HCT116 (cell line): ENCODE results near the gene PIP4K2C. TPM values are rescaled to one million over a fixed set of nuclear protein-coding genes. Genes with fewer than 3 reads are reported as not detected.
"Not testable (repeated sequence)": the region's sequence is repeated elsewhere in the genome, so short reads cannot be mapped to it uniquely, and the experiment has no call there.

Experiments
- ATAC-seq: fragments of 200-7000 bp; cut with Tn5 transposase; 2 replicates; pipeline ENCODE4 v1.9.1; 2020; ENCODE audit warnings: mild to moderate bottlenecking, moderate library complexity
- BruUV-seq: library from RNA; stranded (reverse); fragments of 400-500 nt; replicated peaks from 2 replicates; lab custom pipeline; 2021; lab: Mats Ljungman, UMichigan
- CTCF ChIA-PET: fragments of 300-600 bp; sonication (Branson Sonifier 250); formaldehyde crosslinking; loops from one replicate; lab custom pipeline; 2021; ENCODE audit warnings: antibody characterized with exemption; lab: Charles Lee
- POLR2A ChIA-PET: fragments of 300-600, 350-600 bp; sonication (Branson Sonifier 250); formaldehyde crosslinking; loops from one replicate; lab custom pipeline; 2021; ENCODE audit warnings: antibody characterized with exemption; lab: Charles Lee
- RAD21 ChIA-PET, 2 experiments: fragments of 300-600 bp; sonication (Branson Sonifier 250); formaldehyde crosslinking; loops; one replicate each; lab custom pipeline; 2023; ENCODE audit warnings: low total read pairs in 2 of 2; ENCODE audit not compliant: uncharacterized antibody in 2 of 2, unreplicated experiment in 2 of 2, low non-redundant PET in 1 of 2; lab: Charles Lee
- DNase-seq: peaks from one replicate; pipeline ENCODE4 v3.0.0-alpha.2; 2010; ENCODE audit warnings: low read depth, low spot score
- H2AFZ ChIP-seq: fragments of 200-600 bp; shearing (Covaris generic), sonication (generic); 2 replicates; pipeline ENCODE4 v1.6.1; 2017; ENCODE audit warnings: low read depth, mixed run types, mixed read lengths, antibody characterized with exemption, low read length; ENCODE audit not compliant: poor library complexity, severe bottlenecking
- H3K27ac ChIP-seq: 2 replicates; pipeline ENCODE4 v1.5.1; 2012; ENCODE audit warnings: low read depth, low read length
- H3K27me3 ChIP-seq: fragments of 200-600 bp; sonication (generic); 2 replicates; pipeline ENCODE4 v1.6.1; 2016; ENCODE audit warnings: mixed run types, low read length, mixed read lengths; ENCODE audit not compliant: insufficient read depth
- H3K36me3 ChIP-seq, 2 experiments: fragments of 200-500 bp in 1 of 2; fragments of 200-600 bp in 1 of 2; sonication (Bioruptor generic) in 1 of 2; sonication (generic) in 1 of 2; 2 replicates each; pipeline versions ENCODE4 v1.5.1 to v1.6.1; 2014 to 2016; ENCODE audit warnings: low read length in 2 of 2, inconsistent platforms in 1 of 2, mixed read lengths in 1 of 2, mixed run types in 1 of 2; ENCODE audit not compliant: insufficient read depth in 2 of 2, control insufficient read depth in 1 of 2
- H3K4me1 ChIP-seq, 2 experiments: fragments of 200-600 bp in 1 of 2; sonication (generic) in 1 of 2; 2 replicates each; pipeline versions ENCODE4 v1.5.1 to v1.6.1; 2012 to 2017; ENCODE audit warnings: low read length in 2 of 2, inconsistent platforms in 1 of 2, mild to moderate bottlenecking in 1 of 2, mixed read lengths in 1 of 2, mixed run types in 1 of 2, moderate library complexity in 1 of 2; ENCODE audit not compliant: insufficient read depth in 2 of 2, control insufficient read depth in 1 of 2
- H3K4me2 ChIP-seq: fragments of 200-600 bp; sonication (generic); 2 replicates; pipeline ENCODE4 v1.6.1; 2017; ENCODE audit warnings: mixed run types, low read length, mixed read lengths
- H3K4me3 ChIP-seq, 2 experiments: fragments of 200-600 bp in 1 of 2; sonication (generic) in 1 of 2; replicated peaks in 1 of 2; 2 replicates each; pipeline ENCODE4 v1.5.1; 2011 to 2016; ENCODE audit warnings: low read length in 2 of 2, control low read depth in 1 of 2, low read depth in 1 of 2, mild to moderate bottlenecking in 1 of 2, mixed read lengths in 1 of 2, mixed run types in 1 of 2
- H3K79me2 ChIP-seq: fragments of 200-600 bp; sonication (generic); 2 replicates; pipeline ENCODE4 v1.6.1; 2017; ENCODE audit warnings: mild to moderate bottlenecking, mixed run types, low read length, moderate library complexity, mixed read lengths; ENCODE audit not compliant: insufficient read depth
- H3K9ac ChIP-seq: fragments of 200-600 bp; sonication (generic); 2 replicates; pipeline ENCODE4 v1.6.1; 2016; ENCODE audit warnings: low read length, mixed read lengths
- H3K9me2 ChIP-seq: fragments of 200-600 bp; sonication (generic), shearing (Covaris generic); 2 replicates; pipeline ENCODE4 v1.6.1; 2017; ENCODE audit warnings: mixed run types, mild to moderate bottlenecking, moderate library complexity; ENCODE audit not compliant: insufficient read depth
- H3K9me3 ChIP-seq, 2 experiments: fragments of 200-500 bp in 1 of 2; fragments of 200-600 bp in 1 of 2; sonication (Bioruptor generic) in 1 of 2; sonication (generic) in 1 of 2; 2 replicates each; pipeline ENCODE4 v1.6.1; 2014 to 2017; ENCODE audit warnings: low read length in 2 of 2, mixed read lengths in 2 of 2, inconsistent platforms in 1 of 2, low read depth in 1 of 2, mild to moderate bottlenecking in 1 of 2, mixed run types in 1 of 2, moderate library complexity in 1 of 2; ENCODE audit not compliant: control insufficient read depth in 1 of 2, insufficient read depth in 1 of 2
- H4K20me1 ChIP-seq: fragments of 200-600 bp; sonication (generic), shearing (Covaris generic); 2 replicates; pipeline ENCODE4 v1.6.1; 2017; ENCODE audit warnings: mixed run types, mild to moderate bottlenecking, moderate library complexity; ENCODE audit not compliant: insufficient read depth
- CBX3 ChIP-seq: IDR thresholded peaks from 2 replicates; pipeline ENCODE4 v1.6.1; 2012; ENCODE audit warnings: low read depth
- ELF1 ChIP-seq: IDR thresholded peaks from 2 replicates; pipeline ENCODE4 v1.6.1; 2012; ENCODE audit warnings: low read depth, borderline replicate concordance
- EZH2 ChIP-seq: fragments of 200-600 bp; sonication (generic); IDR thresholded peaks from 2 replicates; pipeline ENCODE4 v1.6.1; 2017; ENCODE audit warnings: antibody characterized with exemption, mixed run types
- EZH2phosphoT487 ChIP-seq: fragments of 200-600 bp; IDR thresholded peaks from 2 replicates; pipeline ENCODE4 v1.6.1; 2018; ENCODE audit warnings: antibody characterized with exemption, borderline replicate concordance
- FOSL1 ChIP-seq: IDR thresholded peaks from 2 replicates; pipeline ENCODE4 v1.6.1; 2012; ENCODE audit warnings: low read depth
- POLR2AphosphoS5 ChIP-seq: IDR thresholded peaks from 2 replicates; pipeline ENCODE4 v1.6.1; 2011; ENCODE audit warnings: mild to moderate bottlenecking, low read depth, low read length, moderate library complexity
- RAD21 ChIP-seq: IDR thresholded peaks from 2 replicates; pipeline ENCODE4 v1.6.1; 2012; ENCODE audit warnings: low read depth, mild to moderate bottlenecking
- REST ChIP-seq: IDR thresholded peaks from 2 replicates; pipeline ENCODE4 v1.6.1; 2012; ENCODE audit warnings: low read depth
- SP1 ChIP-seq: IDR thresholded peaks from 2 replicates; pipeline ENCODE4 v1.6.1; 2012; ENCODE audit warnings: low read depth
- SRF ChIP-seq: IDR thresholded peaks from 2 replicates; pipeline ENCODE4 v1.6.1; 2012; ENCODE audit warnings: low read depth
- TCF7L2 ChIP-seq: IDR thresholded peaks from 2 replicates; pipeline ENCODE4 v1.7.0; 2011; ENCODE audit warnings: borderline replicate concordance, inconsistent platforms; ENCODE audit not compliant: insufficient read depth, insufficient read length; ENCODE audit errors: extremely low read depth
- ZFX ChIP-seq: fragments of 450-650 bp; IDR thresholded peaks from 2 replicates; pipeline ENCODE4 v1.6.1; 2017
- ZNF274 ChIP-seq: fragments of 200-500 bp; sonication (Bioruptor generic); IDR thresholded peaks from 2 replicates; pipeline ENCODE4 v1.6.1; 2014; ENCODE audit warnings: mild to moderate bottlenecking, low read depth, low read length, inconsistent platforms
- intact Hi-C: fragments of 100-400 bp; cut with micrococcal nuclease; formaldehyde crosslinking; loops from 2 replicates; pipeline ENCODE4 v1.10.0; 2022
- total RNA-seq: library from RNA; stranded (reverse); gene quantifications from one replicate; pipeline ENCODE4 v1.2.1, GENCODE V29; 2021; ENCODE audit not compliant: unreplicated experiment
- TF ChIP-seq, protein P1 (sequence below), 3 experiments: fragments of 200-600 bp in 1 of 3; sonication (generic) in 1 of 3; IDR thresholded peaks in 2 of 3; conservative IDR thresholded peaks in 1 of 3; 2 replicates each; pipeline ENCODE4 v1.5.1; 2012 to 2017; ENCODE audit warnings: low read depth in 2 of 3, low read length in 2 of 3, antibody characterized with exemption in 1 of 3, borderline replicate concordance in 1 of 3, control low read depth in 1 of 3, mild to moderate bottlenecking in 1 of 3, mixed read lengths in 1 of 3, mixed run types in 1 of 3, moderate library complexity in 1 of 3; ENCODE audit not compliant: insufficient read depth in 1 of 3
- TF ChIP-seq, protein P2 (sequence below): IDR thresholded peaks from 2 replicates; pipeline ENCODE4 v1.6.1; 2012
- TF ChIP-seq, protein P3 (sequence below): IDR thresholded peaks from 2 replicates; pipeline ENCODE4 v1.6.1; 2012

The PIP4K2C gene
- total RNA-seq, 1 experiment from 2014 or later, result 38.4 TPM

DNA sequence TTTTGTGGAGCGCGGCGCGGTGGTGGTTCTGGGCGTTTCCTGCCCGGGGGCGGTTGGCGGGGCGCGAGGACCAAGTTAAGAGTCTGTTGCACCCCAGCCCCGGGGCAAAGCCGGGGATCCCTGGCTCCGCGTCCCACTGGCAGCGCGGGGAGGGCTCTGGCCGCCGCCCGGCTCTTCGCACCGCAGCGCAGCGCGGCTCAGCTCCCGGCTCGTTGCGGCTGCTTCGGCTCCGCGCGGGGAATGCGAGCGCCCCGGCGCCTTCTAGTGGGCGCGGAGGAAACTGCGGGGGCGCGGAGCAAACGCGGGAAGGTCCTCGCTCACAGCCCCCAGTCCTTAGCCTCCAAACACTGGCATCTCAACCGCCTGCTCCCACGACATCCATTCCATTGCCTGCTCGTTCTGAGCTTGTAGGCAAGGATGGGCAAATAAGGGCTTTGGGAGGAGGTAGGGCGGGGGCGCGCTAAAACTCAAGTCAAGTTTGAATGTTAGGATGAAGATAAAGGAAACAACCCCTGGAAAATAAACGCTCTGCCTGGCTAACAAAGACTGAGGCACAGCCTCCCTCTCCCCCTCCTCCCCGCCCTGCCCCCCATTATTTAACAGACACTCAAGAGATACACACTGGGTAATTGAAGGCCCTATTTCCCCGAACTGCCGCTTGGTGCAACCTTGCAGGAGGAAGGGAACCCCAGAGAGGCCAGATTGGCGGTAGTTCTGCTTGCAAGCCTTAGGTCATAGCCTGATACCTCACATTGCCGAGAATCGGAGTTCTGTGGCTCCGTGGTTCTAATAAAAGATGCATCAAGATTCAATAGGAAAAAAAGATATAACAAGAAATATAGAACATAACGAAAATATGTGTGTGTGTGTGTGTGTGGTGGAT lies 42.2 kb downstream of the PIP4K2C start, which contains the start of gene B4GALNT1 (continued):
- TF ChIP-seq REST (no peak), ZFX (no peak), EZH2phosphoT487 (no peak), TCF7L2 (no peak), FOSL1 (no peak), CBX3 (peak; percentile 70; the same call in 1 of the 2 replicates), SRF (no peak), POLR2AphosphoS5 (peak; percentile 70), SP1 (no peak), EZH2 (no peak), ZNF274 (no peak), RAD21 (peak; percentile 49), ELF1 (no peak)
- TF ChIP-seq, protein P1, sequence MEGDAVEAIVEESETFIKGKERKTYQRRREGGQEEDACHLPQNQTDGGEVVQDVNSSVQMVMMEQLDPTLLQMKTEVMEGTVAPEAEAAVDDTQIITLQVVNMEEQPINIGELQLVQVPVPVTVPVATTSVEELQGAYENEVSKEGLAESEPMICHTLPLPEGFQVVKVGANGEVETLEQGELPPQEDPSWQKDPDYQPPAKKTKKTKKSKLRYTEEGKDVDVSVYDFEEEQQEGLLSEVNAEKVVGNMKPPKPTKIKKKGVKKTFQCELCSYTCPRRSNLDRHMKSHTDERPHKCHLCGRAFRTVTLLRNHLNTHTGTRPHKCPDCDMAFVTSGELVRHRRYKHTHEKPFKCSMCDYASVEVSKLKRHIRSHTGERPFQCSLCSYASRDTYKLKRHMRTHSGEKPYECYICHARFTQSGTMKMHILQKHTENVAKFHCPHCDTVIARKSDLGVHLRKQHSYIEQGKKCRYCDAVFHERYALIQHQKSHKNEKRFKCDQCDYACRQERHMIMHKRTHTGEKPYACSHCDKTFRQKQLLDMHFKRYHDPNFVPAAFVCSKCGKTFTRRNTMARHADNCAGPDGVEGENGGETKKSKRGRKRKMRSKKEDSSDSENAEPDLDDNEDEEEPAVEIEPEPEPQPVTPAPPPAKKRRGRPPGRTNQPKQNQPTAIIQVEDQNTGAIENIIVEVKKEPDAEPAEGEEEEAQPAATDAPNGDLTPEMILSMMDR (IDR thresholded peaks at IDR 0.05 in 2 of 3, conservative IDR thresholded peaks at IDR 0.05 in 1 of 3; ENCODE audit: borderline replicate concordance in 1 of 3, insufficient read depth in 1 of 3, low read depth in 2 of 3, low read length in 2 of 3), result peak; percentile 74 to 84 (median 77); a peak in 5 of 6 replicates
- TF ChIP-seq, protein P2, sequence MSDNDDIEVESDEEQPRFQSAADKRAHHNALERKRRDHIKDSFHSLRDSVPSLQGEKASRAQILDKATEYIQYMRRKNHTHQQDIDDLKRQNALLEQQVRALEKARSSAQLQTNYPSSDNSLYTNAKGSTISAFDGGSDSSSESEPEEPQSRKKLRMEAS, result peak; percentile 85
- TF ChIP-seq, protein P3, sequence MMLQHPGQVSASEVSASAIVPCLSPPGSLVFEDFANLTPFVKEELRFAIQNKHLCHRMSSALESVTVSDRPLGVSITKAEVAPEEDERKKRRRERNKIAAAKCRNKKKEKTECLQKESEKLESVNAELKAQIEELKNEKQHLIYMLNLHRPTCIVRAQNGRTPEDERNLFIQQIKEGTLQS, result no peak

GRCh38 chr12:57636731-57637130 lies 45.7 kb downstream of the PIP4K2C start:
- H3K4me1 ChIP-seq, result peaks cover 8 to 17% of the 10 kb centered on the region in 2 experiments
- H3K4me2 ChIP-seq, H3K9ac ChIP-seq, H3K9me3 ChIP-seq, H3K27me3 ChIP-seq, H3K27ac ChIP-seq, H3K9me2 ChIP-seq, DNase-seq, H3K36me3 ChIP-seq, H3K4me3 ChIP-seq, BruUV-seq, H2AFZ ChIP-seq, H3K79me2 ChIP-seq, ATAC-seq, RAD21 ChIA-PET, H4K20me1 ChIP-seq, intact Hi-C loops: not testable (repeated sequence)
- ChIA-PET CTCF (interaction anchor here (1.2 kb wide), 1 partner anchor 53 kb away, joined by 4 read pairs; no protein-coding TSS in a partner anchor), POLR2A (interaction anchor here (1.6 kb wide), 1 partner anchor 108 kb away, joined by 4 read pairs; the partner anchor contains the start of gene TSPAN31)
